ENCODE measurements around the gene PMPCA.

Gene PMPCA

GRCh38 chr9:136463578-136463977, 53.1 kb downstream of the PMPCA start:
- no peak for DNase-seq

- DNase-seq: no peak
Measured at GRCh38 chr9:136464241-136464640, 53.8 kb downstream of the PMPCA start.

GRCh38 chr9:136465500-136466154, 55.2 kb downstream of the PMPCA start:
- no peak for DNase-seq

- no peak for DNase-seq
Measured at GRCh38 chr9:136466155-136466541, 55.7 kb downstream of the PMPCA start.

- no peak for DNase-seq
Measured at GRCh38 chr9:136467766-136468165, 57.3 kb downstream of the PMPCA start.

GRCh38 chr9:136470356-136470755, 59.9 kb downstream of the PMPCA start:
- no peak for DNase-seq

- no peak for DNase-seq
Measured at GRCh38 chr9:136470792-136471469, 60.5 kb downstream of the PMPCA start.

- no peak for DNase-seq
Measured at GRCh38 chr9:136471802-136472487, 61.5 kb downstream of the PMPCA start.

- no peak for DNase-seq
Measured at GRCh38 chr9:136472640-136473353, 62.3 kb downstream of the PMPCA start.

- DNase-seq: no peak
Measured at GRCh38 chr9:136473354-136473721, 62.9 kb downstream of the PMPCA start.
